SU-DHL-6 (cell line): ENCODE data around the gene SORCS2.

ENCODE experiments used
- H2AFZ ChIP-seq: fragments of 200-600 bp; sonication (generic); 2 replicates; pipeline ENCODE4 v1.6.1; 2014; ENCODE audit warnings: low read depth, mild to moderate bottlenecking, moderate library complexity, mixed read lengths, antibody characterized with exemption, low read length; ENCODE audit not compliant: severe bottlenecking
- H3F3A ChIP-seq: fragments of 200-600 bp; shearing (Covaris generic); 2 replicates; pipeline ENCODE4 v1.6.0; 2016; ENCODE audit warnings: antibody characterized with exemption, mild to moderate bottlenecking; ENCODE audit not compliant: insufficient read depth
- H3K27ac ChIP-seq: fragments of 200-600 bp; sonication (generic); 2 replicates; pipeline ENCODE4 v1.5.1; 2016; ENCODE audit warnings: low read depth, mild to moderate bottlenecking, low read length, moderate library complexity, mixed read lengths
- H3K27me3 ChIP-seq: fragments of 200-600 bp; sonication (generic), shearing (Covaris generic); 2 replicates; pipeline ENCODE4 v1.6.0; 2014; ENCODE audit warnings: mild to moderate bottlenecking, low read length
- H3K36me3 ChIP-seq: fragments of 200-600 bp; sonication (generic); 2 replicates; pipeline ENCODE4 v1.6.1; 2014; ENCODE audit warnings: mild to moderate bottlenecking, low read length, mixed read lengths
- H3K4me2 ChIP-seq: fragments of 300-600, 200-600 bp; shearing (Covaris generic), sonication (generic); 2 replicates; pipeline ENCODE4 v1.6.0; 2014; ENCODE audit warnings: low read length, low read depth, mild to moderate bottlenecking; ENCODE audit not compliant: poor library complexity, severe bottlenecking
- H3K4me3 ChIP-seq: fragments of 200-600 bp; sonication (generic); 2 replicates; pipeline ENCODE4 v1.5.1; 2014; ENCODE audit warnings: antibody characterized with exemption, low read length, mild to moderate bottlenecking, mixed read lengths; ENCODE audit not compliant: insufficient read depth, poor library complexity, severe bottlenecking
- H3K79me2 ChIP-seq: fragments of 200-600 bp; sonication (generic); 2 replicates; pipeline ENCODE4 v1.6.1; 2014; ENCODE audit warnings: mild to moderate bottlenecking, low read length, moderate library complexity; ENCODE audit not compliant: insufficient read depth
- H3K9ac ChIP-seq: fragments of 200-600 bp; sonication (generic); 2 replicates; pipeline ENCODE4 v1.7.0; 2014; ENCODE audit warnings: mild to moderate bottlenecking, low read length
- H3K9me2 ChIP-seq: fragments of 200-600 bp; sonication (generic); replicated peaks from 2 replicates; pipeline ENCODE4 v1.6.1; 2014; ENCODE audit warnings: low read length; ENCODE audit not compliant: insufficient read depth
- H3K9me3 ChIP-seq: fragments of 200-600 bp; sonication (generic); 2 replicates; pipeline ENCODE4 v1.6.1; 2014; ENCODE audit warnings: low read length, mixed read lengths; ENCODE audit not compliant: insufficient read depth
- H4K20me1 ChIP-seq: fragments of 200-600 bp; sonication (generic); 2 replicates; pipeline ENCODE4 v1.6.1; 2014; ENCODE audit warnings: low read depth, mild to moderate bottlenecking, antibody characterized with exemption, low read length, moderate library complexity, mixed read lengths
- CTCF ChIP-seq: fragments of 200-600 bp; sonication (generic); IDR thresholded peaks from one replicate; pipeline ENCODE4 v1.5.1; 2017; ENCODE audit warnings: antibody characterized with exemption, mild to moderate bottlenecking, low read length, moderate library complexity; ENCODE audit not compliant: insufficient read depth, poor library complexity, severe bottlenecking
- EZH2phosphoT487 ChIP-seq: fragments of 200-600 bp; sonication (generic), shearing (Covaris generic); conservative IDR thresholded peaks from 2 replicates; pipeline ENCODE4 v1.6.1; 2018; ENCODE audit warnings: mild to moderate bottlenecking, antibody characterized with exemption, low read length, moderate library complexity, mixed read lengths

The SORCS2 gene

GRCh38 chr4:7151668-7152227 lies 40.6 kb upstream of the SORCS2 start:
- TF ChIP-seq CTCF, result no peak
- TF ChIP-seq EZH2phosphoT487, result no peak
- no peaks in the 10 kb centered on the region for H4K20me1 ChIP-seq
- no peaks in the 10 kb centered on the region for H3K27me3 ChIP-seq
- no peaks in the 10 kb centered on the region for H3K36me3 ChIP-seq
- no peaks in the 10 kb centered on the region for H3F3A ChIP-seq
- H3K4me3 ChIP-seq, result no peak overlapping the region
- H3K9me2 ChIP-seq, result no peaks in the 10 kb centered on the region
- no peaks in the 10 kb centered on the region for H3K79me2 ChIP-seq
- H3K9ac ChIP-seq, result no peak overlapping the region
- H3K4me2 ChIP-seq, result no peak overlapping the region
- H3K9me3 ChIP-seq, result no peaks in the 10 kb centered on the region
- no peak overlapping the region for H3K27ac ChIP-seq
- H2AFZ ChIP-seq, result no peak overlapping the region

GRCh38 chr4:7153711-7154110 lies 38.6 kb upstream of the SORCS2 start:
- H2AFZ ChIP-seq, result no peak overlapping the region
- no peaks in the 10 kb centered on the region for H3F3A ChIP-seq
- H4K20me1 ChIP-seq, result no peaks in the 10 kb centered on the region
- TF ChIP-seq EZH2phosphoT487, result no peak
- TF ChIP-seq CTCF, result no peak
- no peak overlapping the region for H3K9ac ChIP-seq
- H3K9me3 ChIP-seq, result no peaks in the 10 kb centered on the region
- H3K79me2 ChIP-seq, result no peaks in the 10 kb centered on the region
- H3K36me3 ChIP-seq, result no peaks in the 10 kb centered on the region
- no peaks in the 10 kb centered on the region for H3K9me2 ChIP-seq
- no peak overlapping the region for H3K27ac ChIP-seq
- no peak overlapping the region for H3K4me3 ChIP-seq
- H3K4me2 ChIP-seq, result no peak overlapping the region
- H3K27me3 ChIP-seq, result no peaks in the 10 kb centered on the region

GRCh38 chr4:7154351-7154981 lies 37.9 kb upstream of the SORCS2 start:
- no peaks in the 10 kb centered on the region for H3K9me3 ChIP-seq
- H2AFZ ChIP-seq, result no peak overlapping the region
- H3K9me2 ChIP-seq, result no peaks in the 10 kb centered on the region
- H3K36me3 ChIP-seq, result no peaks in the 10 kb centered on the region
- no peak for TF ChIP-seq CTCF
- no peak for TF ChIP-seq EZH2phosphoT487
- H4K20me1 ChIP-seq, result no peaks in the 10 kb centered on the region
- H3K9ac ChIP-seq, result no peak overlapping the region
- H3K27me3 ChIP-seq, result no peaks in the 10 kb centered on the region
- no peaks in the 10 kb centered on the region for H3K79me2 ChIP-seq
- H3K4me3 ChIP-seq, result no peak overlapping the region
- no peaks in the 10 kb centered on the region for H3F3A ChIP-seq
- no peak overlapping the region for H3K27ac ChIP-seq
- no peak overlapping the region for H3K4me2 ChIP-seq
